ENCODE data around the gene PLB1.

DNA sequence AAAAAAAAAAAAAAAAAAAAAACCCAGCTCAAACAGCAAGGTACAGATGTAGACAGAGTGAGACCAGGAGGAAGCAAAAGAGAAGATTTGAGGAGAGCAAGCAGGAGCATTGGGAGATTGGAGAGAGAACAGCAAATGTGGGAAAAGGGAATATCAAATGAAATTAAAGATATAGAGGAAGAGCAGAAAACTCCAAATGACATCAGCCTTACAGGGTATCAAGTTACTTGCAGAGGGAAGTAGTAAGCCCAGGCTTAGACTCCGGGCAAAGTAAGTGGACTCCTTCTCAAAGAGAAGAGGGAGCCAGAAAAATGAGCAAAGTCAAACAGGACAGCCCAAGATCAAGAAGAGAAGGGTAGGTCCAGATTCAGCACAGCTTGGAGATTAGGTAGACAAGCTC, 162.5 kb downstream of the PLB1 start:
- TF ChIP-seq, protein P1, sequence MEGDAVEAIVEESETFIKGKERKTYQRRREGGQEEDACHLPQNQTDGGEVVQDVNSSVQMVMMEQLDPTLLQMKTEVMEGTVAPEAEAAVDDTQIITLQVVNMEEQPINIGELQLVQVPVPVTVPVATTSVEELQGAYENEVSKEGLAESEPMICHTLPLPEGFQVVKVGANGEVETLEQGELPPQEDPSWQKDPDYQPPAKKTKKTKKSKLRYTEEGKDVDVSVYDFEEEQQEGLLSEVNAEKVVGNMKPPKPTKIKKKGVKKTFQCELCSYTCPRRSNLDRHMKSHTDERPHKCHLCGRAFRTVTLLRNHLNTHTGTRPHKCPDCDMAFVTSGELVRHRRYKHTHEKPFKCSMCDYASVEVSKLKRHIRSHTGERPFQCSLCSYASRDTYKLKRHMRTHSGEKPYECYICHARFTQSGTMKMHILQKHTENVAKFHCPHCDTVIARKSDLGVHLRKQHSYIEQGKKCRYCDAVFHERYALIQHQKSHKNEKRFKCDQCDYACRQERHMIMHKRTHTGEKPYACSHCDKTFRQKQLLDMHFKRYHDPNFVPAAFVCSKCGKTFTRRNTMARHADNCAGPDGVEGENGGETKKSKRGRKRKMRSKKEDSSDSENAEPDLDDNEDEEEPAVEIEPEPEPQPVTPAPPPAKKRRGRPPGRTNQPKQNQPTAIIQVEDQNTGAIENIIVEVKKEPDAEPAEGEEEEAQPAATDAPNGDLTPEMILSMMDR (IDR thresholded peaks at IDR 0.05; ENCODE audit: poor library complexity), result no peak
- no peak for TF ChIP-seq EZH2 (IDR thresholded peaks at IDR 0.05; ENCODE audit: borderline replicate concordance)
